ENCODE measurements around the gene PKNOX2.

Gene PKNOX2

GRCh38 chr11:125223901-125224361 is 59.4 kb downstream of the PKNOX2 start:
- no peak for DNase-seq
- H4K8ac ChIP-seq (ENCODE audit: low read depth, low read length): no peak overlapping the region
- H3K14ac ChIP-seq (ENCODE audit: low read length): no peak overlapping the region
- no peak overlapping the region for H3K4me2 ChIP-seq (ENCODE audit: low read length)
- no peaks in the 10 kb centered on the region for H3K27me3 ChIP-seq (ENCODE audit: insufficient read depth, low read length)
- H3K4ac ChIP-seq (ENCODE audit: low read depth, low read length): no peak overlapping the region
- no peaks in the 10 kb centered on the region for H3K79me2 ChIP-seq (ENCODE audit: control insufficient read depth, insufficient read depth, low read length, poor library complexity)
- no peak overlapping the region for H2BK5ac ChIP-seq (ENCODE audit: low read depth, low read length, poor library complexity)
- peaks cover 2 to 6% of the 10 kb centered on the region in 2 experiments for H3K4me1 ChIP-seq (ENCODE audit: control insufficient read depth in 1 of 2, insufficient read depth in 2 of 2, low read length in 2 of 2)
- no peak overlapping the region for H2AK5ac ChIP-seq (ENCODE audit: low read length)
- no peak overlapping the region for H4K91ac ChIP-seq (ENCODE audit: low read depth, low read length)
- H2BK12ac ChIP-seq (ENCODE audit: low read length): no peak overlapping the region
- no CpG with 5 or more reads among the region's 11 CpGs for WGBS (ENCODE audit: extremely low coverage, insufficient coverage, insufficient read length)
- H4K12ac ChIP-seq (ENCODE audit: low read depth, low read length): no peak overlapping the region
- no peaks in the 10 kb centered on the region for H3K79me1 ChIP-seq (ENCODE audit: low read length)
- H3K36me3 ChIP-seq (ENCODE audit: control insufficient read depth in 1 of 2, insufficient read depth in 2 of 2, low read length in 2 of 2): no peaks in the 10 kb centered on the region
- no peak overlapping the region for H3K9ac ChIP-seq (ENCODE audit: low read length)
- H2AFZ ChIP-seq (ENCODE audit: insufficient read depth, low read length, poor library complexity): no peak overlapping the region
- H2BK120ac ChIP-seq (ENCODE audit: insufficient read depth, low read length, poor library complexity): no peak overlapping the region
- no peak overlapping the region for H3K23ac ChIP-seq (ENCODE audit: low read length)
- no peak overlapping the region for H3K4me3 ChIP-seq (ENCODE audit: low read depth, low read length)
- H3K27ac ChIP-seq (ENCODE audit: low read depth, low read length): no peak overlapping the region
- H3K18ac ChIP-seq (ENCODE audit: low read length): no peak overlapping the region
- peaks cover 6% of the 10 kb centered on the region for H3K9me3 ChIP-seq (ENCODE audit: insufficient read depth, low read depth, low read length)

DNA sequence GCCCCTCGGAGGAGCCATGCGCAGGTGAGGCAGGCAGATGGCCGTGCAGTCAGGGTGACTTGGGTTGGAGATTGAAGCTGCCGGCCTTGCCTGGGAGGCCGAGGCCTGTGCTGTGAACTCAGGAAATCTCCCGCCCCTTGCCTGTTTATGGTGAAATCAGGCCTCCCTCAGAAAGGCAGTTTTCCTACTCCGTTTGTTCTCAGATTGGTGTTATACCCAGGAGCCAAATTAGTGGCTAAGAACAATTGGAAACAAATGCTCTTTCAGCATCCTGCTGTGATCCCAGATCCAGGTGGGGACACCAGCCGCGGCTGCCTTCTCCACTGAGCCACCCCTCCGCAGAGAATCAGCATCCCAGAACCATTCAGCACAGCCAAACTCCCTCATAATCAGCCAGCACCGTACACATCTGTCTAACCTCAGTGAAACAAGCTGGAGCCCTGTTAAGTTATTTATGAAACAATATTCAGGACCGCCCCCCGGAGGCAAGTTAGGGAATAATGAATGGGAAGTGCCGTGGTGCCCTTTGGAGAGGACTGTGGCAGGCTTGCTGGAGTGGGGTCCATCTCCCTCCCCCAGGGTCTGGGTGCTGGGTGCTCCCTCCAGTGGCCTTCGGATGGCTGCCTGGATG is 60.0 kb downstream of the PKNOX2 start:
- no peak overlapping the region for H3K23ac ChIP-seq (ENCODE audit: low read length)
- H3K9me3 ChIP-seq (ENCODE audit: insufficient read depth, low read depth, low read length): peaks cover 6% of the 10 kb centered on the region
- no peaks in the 10 kb centered on the region for H3K27me3 ChIP-seq (ENCODE audit: insufficient read depth, low read length)
- H3K4me1 ChIP-seq (ENCODE audit: control insufficient read depth in 1 of 2, insufficient read depth in 2 of 2, low read length in 2 of 2): peaks cover 4 to 7% of the 10 kb centered on the region in 2 experiments
- no peak overlapping the region for H3K4me3 ChIP-seq (ENCODE audit: low read depth, low read length)
- H3K36me3 ChIP-seq (ENCODE audit: control insufficient read depth in 1 of 2, insufficient read depth in 2 of 2, low read length in 2 of 2): no peaks in the 10 kb centered on the region
- H3K9ac ChIP-seq (ENCODE audit: low read length): no peak overlapping the region
- no peak overlapping the region for H3K4me2 ChIP-seq (ENCODE audit: low read length)
- no peak overlapping the region for H3K14ac ChIP-seq (ENCODE audit: low read length)
- H3K79me2 ChIP-seq (ENCODE audit: control insufficient read depth, insufficient read depth, low read length, poor library complexity): no peaks in the 10 kb centered on the region
- H3K18ac ChIP-seq (ENCODE audit: low read length): no peak overlapping the region
- no peak overlapping the region for H3K27ac ChIP-seq (ENCODE audit: low read depth, low read length)
- no peak overlapping the region for H2BK12ac ChIP-seq (ENCODE audit: low read length)
- no peaks in the 10 kb centered on the region for H3K79me1 ChIP-seq (ENCODE audit: low read length)
- no peak overlapping the region for H4K8ac ChIP-seq (ENCODE audit: low read depth, low read length)
- no peak overlapping the region for H3K4ac ChIP-seq (ENCODE audit: low read depth, low read length)
- no peak overlapping the region for H2BK5ac ChIP-seq (ENCODE audit: low read depth, low read length, poor library complexity)
- no peak overlapping the region for H2BK120ac ChIP-seq (ENCODE audit: insufficient read depth, low read length, poor library complexity)
- no peak overlapping the region for H4K91ac ChIP-seq (ENCODE audit: low read depth, low read length)
- H4K12ac ChIP-seq (ENCODE audit: low read depth, low read length): no peak overlapping the region
- no CpG with 5 or more reads among the region's 15 CpGs for WGBS (ENCODE audit: extremely low coverage, insufficient coverage, insufficient read length)
- H2AK5ac ChIP-seq (ENCODE audit: low read length): no peak overlapping the region
- H2AFZ ChIP-seq (ENCODE audit: insufficient read depth, low read length, poor library complexity): no peak overlapping the region
- DNase-seq: no peak

DNA sequence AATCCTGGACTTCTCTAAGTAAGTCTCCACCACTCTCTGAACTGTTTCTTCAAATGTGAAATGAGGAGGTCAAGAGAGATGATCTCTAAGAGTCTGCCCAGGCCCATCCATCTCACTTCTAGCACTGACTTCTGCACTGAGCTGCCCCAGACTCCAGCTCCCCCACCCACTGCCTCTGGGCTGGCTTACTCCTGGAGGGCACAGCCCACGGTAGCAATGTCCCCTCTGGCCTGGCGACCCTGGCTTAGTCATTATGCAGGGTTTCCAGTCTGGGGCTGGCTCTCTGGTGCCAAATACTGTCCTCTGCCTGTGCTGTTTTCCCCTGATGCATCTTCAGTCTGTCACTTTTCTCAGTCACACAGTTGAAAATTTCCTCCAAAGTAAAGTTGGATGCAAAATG is 60.9 kb downstream of the PKNOX2 start:
- no peak overlapping the region for H3K14ac ChIP-seq (ENCODE audit: low read length)
- H3K27ac ChIP-seq (ENCODE audit: low read depth, low read length): no peak overlapping the region
- H2BK120ac ChIP-seq (ENCODE audit: insufficient read depth, low read length, poor library complexity): no peak overlapping the region
- no peaks in the 10 kb centered on the region for H3K36me3 ChIP-seq (ENCODE audit: control insufficient read depth in 1 of 2, insufficient read depth in 2 of 2, low read length in 2 of 2)
- H2BK5ac ChIP-seq (ENCODE audit: low read depth, low read length, poor library complexity): no peak overlapping the region
- no peaks in the 10 kb centered on the region for H3K27me3 ChIP-seq (ENCODE audit: insufficient read depth, low read length)
- no peak overlapping the region for H3K23ac ChIP-seq (ENCODE audit: low read length)
- no peak overlapping the region for H3K4ac ChIP-seq (ENCODE audit: low read depth, low read length)
- no peaks in the 10 kb centered on the region for H3K79me1 ChIP-seq (ENCODE audit: low read length)
- H2AK5ac ChIP-seq (ENCODE audit: low read length): no peak overlapping the region
- H2BK12ac ChIP-seq (ENCODE audit: low read length): no peak overlapping the region
- no peak overlapping the region for H3K4me2 ChIP-seq (ENCODE audit: low read length)
- H3K9me3 ChIP-seq (ENCODE audit: insufficient read depth, low read depth, low read length): peaks cover 6% of the 10 kb centered on the region
- H3K79me2 ChIP-seq (ENCODE audit: control insufficient read depth, insufficient read depth, low read length, poor library complexity): no peaks in the 10 kb centered on the region
- no peak overlapping the region for H4K91ac ChIP-seq (ENCODE audit: low read depth, low read length)
- no peak for DNase-seq
- H3K4me1 ChIP-seq (ENCODE audit: control insufficient read depth in 1 of 2, insufficient read depth in 2 of 2, low read length in 2 of 2): peaks cover 4 to 7% of the 10 kb centered on the region in 2 experiments
- H4K8ac ChIP-seq (ENCODE audit: low read depth, low read length): no peak overlapping the region
- H3K4me3 ChIP-seq (ENCODE audit: low read depth, low read length): no peak overlapping the region
- no peak overlapping the region for H4K12ac ChIP-seq (ENCODE audit: low read depth, low read length)
- no peak overlapping the region for H3K9ac ChIP-seq (ENCODE audit: low read length)
- no CpG with 5 or more reads among the region's 2 CpGs for WGBS (ENCODE audit: extremely low coverage, insufficient coverage, insufficient read length)
- no peak overlapping the region for H3K18ac ChIP-seq (ENCODE audit: low read length)
- H2AFZ ChIP-seq (ENCODE audit: insufficient read depth, low read length, poor library complexity): no peak overlapping the region

GRCh38 chr11:125226031-125226430 is 61.5 kb downstream of the PKNOX2 start:
- Histone ChIP-seq H3K79me1 (ENCODE audit: low read length) (no peaks in the 10 kb centered on the region), H3K23ac (ENCODE audit: low read length) (no peak overlapping the region), H2AFZ (ENCODE audit: insufficient read depth, low read length, poor library complexity) (no peak overlapping the region), H3K4me3 (ENCODE audit: low read depth, low read length) (no peak overlapping the region), H2AK5ac (ENCODE audit: low read length) (no peak overlapping the region), H3K4ac (ENCODE audit: low read depth, low read length) (no peak overlapping the region), H3K9ac (ENCODE audit: low read length) (no peak overlapping the region), H3K9me3 (ENCODE audit: insufficient read depth, low read depth, low read length) (peaks cover 6% of the 10 kb centered on the region), H3K36me3 (ENCODE audit: control insufficient read depth in 1 of 2, insufficient read depth in 2 of 2, low read length in 2 of 2) (no peaks in the 10 kb centered on the region), H3K14ac (ENCODE audit: low read length) (no peak overlapping the region), H2BK12ac (ENCODE audit: low read length) (no peak overlapping the region), H3K4me1 (ENCODE audit: control insufficient read depth in 1 of 2, insufficient read depth in 2 of 2, low read length in 2 of 2) (peaks cover 4 to 7% of the 10 kb centered on the region in 2 experiments), H3K27ac (ENCODE audit: low read depth, low read length) (no peak overlapping the region), H3K79me2 (ENCODE audit: control insufficient read depth, insufficient read depth, low read length, poor library complexity) (no peaks in the 10 kb centered on the region), H3K27me3 (ENCODE audit: insufficient read depth, low read length) (no peaks in the 10 kb centered on the region), H4K12ac (ENCODE audit: low read depth, low read length) (no peak overlapping the region), H4K91ac (ENCODE audit: low read depth, low read length) (no peak overlapping the region), H4K8ac (ENCODE audit: low read depth, low read length) (no peak overlapping the region), H3K4me2 (ENCODE audit: low read length) (no peak overlapping the region), H2BK5ac (ENCODE audit: low read depth, low read length, poor library complexity) (no peak overlapping the region), H2BK120ac (ENCODE audit: insufficient read depth, low read length, poor library complexity) (no peak overlapping the region), H3K18ac (ENCODE audit: low read length) (no peak overlapping the region)
- DNase-seq: no peak
- no CpG with 5 or more reads among the region's 2 CpGs for WGBS (ENCODE audit: extremely low coverage, insufficient coverage, insufficient read length)
